RWPE2 (cell line): ENCODE results near the gene TTC34.

Experiments
- ATAC-seq: fragments of 200-7000 bp; cut with Tn5 transposase; 3 replicates; pipeline ENCODE4 v1.9.1; 2021; ENCODE audit warnings: low read depth
- DNase-seq: peaks from one replicate; pipeline ENCODE4 v3.0.0-alpha.2; 2020; ENCODE audit warnings: low spot score
- H3K27ac ChIP-seq: fragments of 450-650 bp; 2 replicates; pipeline ENCODE4 v1.5.1; 2017; ENCODE audit warnings: mild to moderate bottlenecking; ENCODE audit not compliant: poor library complexity, severe bottlenecking
- H3K27me3 ChIP-seq: fragments of 250-450 bp; sonication (Bioruptor Pico); 2 replicates; pipeline ENCODE4 v1.5.1; 2021; ENCODE audit warnings: mild to moderate bottlenecking, moderate library complexity; ENCODE audit not compliant: insufficient read depth, poor library complexity, severe bottlenecking
- H3K36me3 ChIP-seq: fragments of 250-450 bp; sonication (Bioruptor Pico); 2 replicates; pipeline ENCODE4 v1.5.1; 2020; ENCODE audit warnings: low read depth, mild to moderate bottlenecking, moderate library complexity
- H3K4me1 ChIP-seq: fragments of 250-450 bp; sonication (Bioruptor Pico); 2 replicates; pipeline ENCODE4 v1.5.1; 2021; ENCODE audit warnings: mild to moderate bottlenecking, moderate library complexity; ENCODE audit not compliant: insufficient read depth, poor library complexity, severe bottlenecking
- H3K4me3 ChIP-seq: fragments of 250-450 bp; sonication (Bioruptor Pico); 2 replicates; pipeline ENCODE4 v1.5.1; 2021; ENCODE audit warnings: mild to moderate bottlenecking, moderate library complexity; ENCODE audit not compliant: severe bottlenecking
- H3K9me3 ChIP-seq: fragments of 250-450 bp; sonication (Bioruptor Pico); 2 replicates; pipeline ENCODE4 v1.5.1; 2021; ENCODE audit warnings: mild to moderate bottlenecking, moderate library complexity; ENCODE audit not compliant: severe bottlenecking
- TF ChIP-seq, protein P1 (sequence below): fragments of 450-650 bp; IDR thresholded peaks from one replicate; pipeline ENCODE4 v1.5.1; 2017; ENCODE audit warnings: mild to moderate bottlenecking, moderate library complexity; ENCODE audit not compliant: poor library complexity, severe bottlenecking

TTC34 gene

DNA sequence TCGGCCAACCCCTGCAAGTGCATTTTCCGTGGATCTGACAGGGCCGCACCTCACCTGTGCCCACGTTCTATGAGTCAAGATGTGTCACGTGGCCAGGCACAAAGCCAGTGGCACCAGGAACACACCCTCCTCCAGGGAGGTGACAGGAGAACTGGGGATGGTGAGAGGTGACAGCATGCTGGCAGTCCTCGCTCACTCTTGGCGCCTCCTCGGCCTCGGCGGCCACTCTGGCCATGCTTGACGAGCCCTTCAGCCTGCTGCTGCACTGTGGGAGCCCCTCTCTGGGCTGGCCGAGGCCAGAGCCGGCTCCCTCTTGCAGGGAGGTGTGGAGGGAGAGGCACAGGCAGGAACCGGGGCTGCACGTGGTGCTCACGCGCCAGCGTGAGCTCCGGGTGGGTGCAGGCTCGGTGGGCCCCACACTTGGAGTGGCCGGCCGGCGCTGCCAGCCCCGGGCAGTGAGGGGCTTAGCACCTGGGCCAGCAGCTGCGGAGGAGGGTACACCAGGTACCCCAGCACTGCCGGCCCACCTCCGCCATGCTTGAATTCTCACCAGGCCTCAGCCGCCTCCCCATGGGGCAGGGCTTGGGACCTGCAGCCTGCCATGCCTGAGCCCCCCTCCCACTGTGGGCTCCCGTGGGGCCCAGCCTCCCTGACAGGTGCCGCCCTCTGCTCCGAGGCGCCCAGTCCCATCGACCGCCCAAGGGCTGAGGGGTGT lies 11.6 kb upstream of the TTC34 start:
- ATAC-seq (no peak), DNase-seq (no peak)
- H3K4me3 ChIP-seq = no peak overlapping the region
- H3K27ac ChIP-seq = no peak overlapping the region
- H3K27me3 ChIP-seq = peaks cover 8% of the 10 kb centered on the region
- no peaks in the 10 kb centered on the region for H3K36me3 ChIP-seq
- H3K9me3 ChIP-seq = peaks cover 4% of the 10 kb centered on the region
- TF ChIP-seq, protein P1, sequence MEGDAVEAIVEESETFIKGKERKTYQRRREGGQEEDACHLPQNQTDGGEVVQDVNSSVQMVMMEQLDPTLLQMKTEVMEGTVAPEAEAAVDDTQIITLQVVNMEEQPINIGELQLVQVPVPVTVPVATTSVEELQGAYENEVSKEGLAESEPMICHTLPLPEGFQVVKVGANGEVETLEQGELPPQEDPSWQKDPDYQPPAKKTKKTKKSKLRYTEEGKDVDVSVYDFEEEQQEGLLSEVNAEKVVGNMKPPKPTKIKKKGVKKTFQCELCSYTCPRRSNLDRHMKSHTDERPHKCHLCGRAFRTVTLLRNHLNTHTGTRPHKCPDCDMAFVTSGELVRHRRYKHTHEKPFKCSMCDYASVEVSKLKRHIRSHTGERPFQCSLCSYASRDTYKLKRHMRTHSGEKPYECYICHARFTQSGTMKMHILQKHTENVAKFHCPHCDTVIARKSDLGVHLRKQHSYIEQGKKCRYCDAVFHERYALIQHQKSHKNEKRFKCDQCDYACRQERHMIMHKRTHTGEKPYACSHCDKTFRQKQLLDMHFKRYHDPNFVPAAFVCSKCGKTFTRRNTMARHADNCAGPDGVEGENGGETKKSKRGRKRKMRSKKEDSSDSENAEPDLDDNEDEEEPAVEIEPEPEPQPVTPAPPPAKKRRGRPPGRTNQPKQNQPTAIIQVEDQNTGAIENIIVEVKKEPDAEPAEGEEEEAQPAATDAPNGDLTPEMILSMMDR = no peak
- no peaks in the 10 kb centered on the region for H3K4me1 ChIP-seq

DNA sequence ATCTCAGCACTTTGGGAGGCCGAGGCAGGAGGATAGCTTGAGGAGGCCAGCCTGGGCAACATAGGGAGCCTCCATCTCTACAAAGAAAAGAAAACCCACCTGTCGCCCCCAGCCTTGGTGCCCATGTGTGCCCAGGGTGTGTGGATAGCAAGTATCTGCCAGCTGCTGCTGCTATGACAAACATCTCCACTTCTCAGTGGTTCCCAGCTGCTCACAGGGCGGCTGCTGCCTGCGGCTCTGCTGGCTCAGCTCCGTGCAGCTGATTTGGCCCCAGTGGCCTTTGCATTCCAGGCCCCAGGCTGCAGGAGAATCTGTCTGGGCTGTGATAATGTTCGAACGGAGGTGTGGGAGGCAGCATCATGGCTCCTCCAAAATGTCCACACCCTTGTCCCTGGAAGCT lies 10.6 kb upstream of the TTC34 start:
- H3K27ac ChIP-seq = no peak overlapping the region
- peaks cover 15% of the 10 kb centered on the region for H3K27me3 ChIP-seq
- TF ChIP-seq, protein P1 = no peak
- no peak for ATAC-seq
- DNase-seq = no peak
- H3K36me3 ChIP-seq = no peaks in the 10 kb centered on the region
- peaks cover 4% of the 10 kb centered on the region for H3K9me3 ChIP-seq
- no peak overlapping the region for H3K4me3 ChIP-seq
- no peaks in the 10 kb centered on the region for H3K4me1 ChIP-seq

DNA sequence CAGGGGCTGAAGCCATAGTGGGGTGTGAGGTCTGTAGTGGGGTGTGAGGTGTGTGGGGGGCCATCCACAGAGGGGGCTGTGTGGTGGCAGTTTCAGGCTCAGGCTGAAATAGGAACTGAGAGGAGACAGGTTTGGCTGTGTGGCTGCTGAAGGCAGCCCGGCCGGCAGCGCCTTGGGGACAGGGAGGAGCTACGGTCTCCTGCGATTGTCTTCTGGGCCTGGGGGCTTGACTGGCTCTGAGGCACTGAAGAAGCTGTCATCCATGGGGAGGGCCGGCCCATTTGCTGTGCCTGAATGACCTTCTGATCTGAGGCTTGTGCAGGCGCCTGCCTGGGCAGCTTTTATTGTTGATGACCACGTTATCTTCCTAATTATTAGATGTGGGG lies 10.0 kb upstream of the TTC34 start:
- no peak for DNase-seq
- no peaks in the 10 kb centered on the region for H3K36me3 ChIP-seq
- no peaks in the 10 kb centered on the region for H3K4me1 ChIP-seq
- H3K27me3 ChIP-seq = peaks cover 15% of the 10 kb centered on the region
- TF ChIP-seq, protein P1 = no peak
- H3K9me3 ChIP-seq = peaks cover 4% of the 10 kb centered on the region
- no peak for ATAC-seq
- H3K4me3 ChIP-seq = no peak overlapping the region
- no peak overlapping the region for H3K27ac ChIP-seq

DNA sequence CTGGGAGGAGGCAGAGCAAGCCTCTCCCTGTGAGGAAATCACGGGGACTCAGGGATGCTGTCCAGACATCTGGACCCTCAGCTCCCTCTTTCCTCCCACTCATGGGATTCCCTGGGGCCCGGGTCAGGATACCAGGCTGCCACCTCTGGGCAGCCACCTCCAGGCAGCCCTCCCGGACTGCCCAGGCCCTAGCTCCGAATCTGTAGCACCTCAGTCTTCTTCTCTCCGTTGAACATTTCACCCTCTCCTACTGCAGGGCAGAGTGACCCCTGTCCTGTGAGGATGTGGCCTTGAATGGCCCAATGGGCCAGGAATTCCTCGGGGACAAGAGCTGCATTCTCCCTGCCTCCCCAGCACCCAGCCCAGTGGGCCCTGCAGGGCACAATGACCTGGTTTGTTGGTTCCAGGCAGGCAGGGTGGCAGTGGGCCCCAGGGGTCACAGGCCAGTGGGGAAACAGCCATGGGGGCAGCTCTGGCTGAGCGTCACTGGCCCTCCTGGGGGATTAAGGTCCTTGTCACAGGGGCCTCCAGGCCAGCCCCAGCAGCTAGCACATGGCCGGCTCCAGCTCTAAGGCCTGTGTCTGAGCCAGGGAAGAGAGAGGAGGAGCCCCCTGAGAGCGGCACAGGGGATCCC lies 9.5 kb upstream of the TTC34 start:
- Histone ChIP-seq H3K4me1 (no peaks in the 10 kb centered on the region), H3K27ac (no peak overlapping the region), H3K9me3 (peaks cover 4% of the 10 kb centered on the region), H3K27me3 (peaks cover 15% of the 10 kb centered on the region), H3K4me3 (no peak overlapping the region), H3K36me3 (no peaks in the 10 kb centered on the region)
- TF ChIP-seq, protein P1 = no peak
- ATAC-seq = no peak
- DNase-seq = no peak

DNA sequence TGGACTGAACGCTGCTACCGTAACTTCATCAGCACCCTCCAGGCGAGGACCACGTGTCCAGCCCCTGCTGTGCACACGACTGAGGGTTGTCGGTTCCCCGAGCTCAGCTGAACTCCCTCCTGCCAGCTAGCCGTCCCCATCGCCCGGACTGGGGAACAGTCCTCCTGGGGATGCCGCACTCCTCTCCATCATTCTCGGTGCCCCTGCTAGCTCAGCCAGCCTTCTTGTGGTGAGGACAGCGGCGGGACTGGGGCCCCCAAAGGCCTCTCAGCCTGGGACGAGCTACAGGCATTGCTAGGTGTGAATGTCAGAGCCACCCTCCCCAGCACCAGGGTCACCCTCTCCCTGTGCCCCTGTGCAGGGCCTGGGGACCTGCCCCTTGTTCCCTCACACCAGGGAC lies 8.8 kb upstream of the TTC34 start:
- H3K36me3 ChIP-seq = no peaks in the 10 kb centered on the region
- no peaks in the 10 kb centered on the region for H3K4me1 ChIP-seq
- ATAC-seq (no peak), DNase-seq (no peak)
- TF ChIP-seq, protein P1 = no peak
- H3K27me3 ChIP-seq = peaks cover 8% of the 10 kb centered on the region
- no peak overlapping the region for H3K27ac ChIP-seq
- H3K9me3 ChIP-seq = peaks cover 4% of the 10 kb centered on the region
- H3K4me3 ChIP-seq = no peak overlapping the region
